Endothelial cell of umbilical vein (primary cell): ENCODE results near the gene ZNF587.
"Not testable (repeated sequence)": the region's sequence is repeated elsewhere in the genome, so short reads cannot be mapped to it uniquely, and the experiment has no call there.

ENCODE experiments used
- CTCF ChIP-seq, 2 donors: IDR thresholded peaks; 1 replicate in 1 of 2; 2 replicates in 1 of 2; pipeline ENCODE4 v1.5.1; 2011; ENCODE audit warnings: low read length in 2 of 2, mild to moderate bottlenecking in 2 of 2, moderate library complexity in 2 of 2, control low read depth in 1 of 2, inconsistent platforms in 1 of 2, low read depth in 1 of 2; ENCODE audit not compliant: insufficient read depth in 1 of 2; ENCODE audit errors: extremely low read depth in 1 of 2
- EZH2 ChIP-seq: IDR thresholded peaks from 2 replicates; pipeline ENCODE4 v1.6.1; 2012; ENCODE audit warnings: borderline replicate concordance, low read depth, mild to moderate bottlenecking, moderate library complexity, low read length, inconsistent platforms; ENCODE audit not compliant: severe bottlenecking
- POLR2A ChIP-seq: IDR thresholded peaks from 2 replicates; pipeline ENCODE4 v1.6.1; 2012; ENCODE audit warnings: low read depth, mild to moderate bottlenecking, control low read depth, low read length
- POLR2AphosphoS5 ChIP-seq: IDR thresholded peaks from 2 replicates; pipeline ENCODE4 v1.6.1; 2012; ENCODE audit warnings: low read depth, mild to moderate bottlenecking, control low read depth, low read length, moderate library complexity; ENCODE audit not compliant: insufficient read depth

DNA sequence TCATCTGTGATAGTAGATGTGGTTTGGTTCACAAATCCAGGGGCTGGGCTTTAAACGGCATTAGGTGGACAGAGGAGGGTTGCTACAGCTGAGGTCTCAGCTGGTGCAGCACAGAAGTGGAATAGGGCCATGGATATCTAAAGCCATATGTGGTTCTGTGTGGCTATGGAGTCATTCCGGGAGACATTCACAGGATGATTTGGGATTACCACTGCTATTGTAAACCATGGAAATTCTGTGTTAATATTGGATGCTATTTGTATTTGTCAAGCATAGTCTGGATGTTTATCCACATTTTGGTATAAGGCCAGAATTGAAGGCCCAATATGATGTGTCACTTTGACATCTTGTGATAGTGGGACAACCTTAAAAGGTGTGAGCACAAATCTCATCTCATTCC is 26.5 kb upstream of the ZNF587 start:
- TF ChIP-seq CTCF (IDR thresholded peaks at IDR 0.05; ENCODE audit: extremely low read depth in 1 of 2, insufficient read depth in 1 of 2, low read depth in 1 of 2, low read length in 2 of 2); POLR2AphosphoS5; POLR2A; EZH2: not testable (repeated sequence)
